ENCODE measurements around the gene ENOPH1.

DNA sequence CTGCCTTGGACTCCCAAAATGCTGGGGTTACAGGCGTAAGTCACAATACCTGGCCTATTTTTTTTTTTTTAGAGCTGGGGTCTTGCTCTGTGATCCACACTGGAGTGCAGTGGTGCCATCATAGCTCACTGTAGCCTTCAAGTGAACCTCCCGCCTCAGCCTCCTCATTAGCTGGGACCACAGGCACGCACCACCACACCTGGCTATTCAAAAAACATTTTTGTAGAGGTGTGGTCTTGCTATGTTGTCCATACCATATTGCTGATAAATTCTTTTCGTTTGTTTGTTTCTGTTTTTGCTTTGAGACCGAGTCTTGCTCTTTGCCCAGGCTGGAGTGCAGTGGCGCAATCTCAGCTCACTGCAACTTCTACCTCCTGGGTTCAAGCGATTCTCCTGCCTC is 21.6 kb downstream of the ENOPH1 start:
- TF ChIP-seq, protein P1, sequence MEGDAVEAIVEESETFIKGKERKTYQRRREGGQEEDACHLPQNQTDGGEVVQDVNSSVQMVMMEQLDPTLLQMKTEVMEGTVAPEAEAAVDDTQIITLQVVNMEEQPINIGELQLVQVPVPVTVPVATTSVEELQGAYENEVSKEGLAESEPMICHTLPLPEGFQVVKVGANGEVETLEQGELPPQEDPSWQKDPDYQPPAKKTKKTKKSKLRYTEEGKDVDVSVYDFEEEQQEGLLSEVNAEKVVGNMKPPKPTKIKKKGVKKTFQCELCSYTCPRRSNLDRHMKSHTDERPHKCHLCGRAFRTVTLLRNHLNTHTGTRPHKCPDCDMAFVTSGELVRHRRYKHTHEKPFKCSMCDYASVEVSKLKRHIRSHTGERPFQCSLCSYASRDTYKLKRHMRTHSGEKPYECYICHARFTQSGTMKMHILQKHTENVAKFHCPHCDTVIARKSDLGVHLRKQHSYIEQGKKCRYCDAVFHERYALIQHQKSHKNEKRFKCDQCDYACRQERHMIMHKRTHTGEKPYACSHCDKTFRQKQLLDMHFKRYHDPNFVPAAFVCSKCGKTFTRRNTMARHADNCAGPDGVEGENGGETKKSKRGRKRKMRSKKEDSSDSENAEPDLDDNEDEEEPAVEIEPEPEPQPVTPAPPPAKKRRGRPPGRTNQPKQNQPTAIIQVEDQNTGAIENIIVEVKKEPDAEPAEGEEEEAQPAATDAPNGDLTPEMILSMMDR (conservative IDR thresholded peaks at IDR 0.05): no peak
- TF ChIP-seq ZFX (IDR thresholded peaks at IDR 0.05): no peak

Measured in C4-2B (cell line).